GM19468 (cell line): ENCODE measurements around the gene PTPN14.

ENCODE experiments used
- ATAC-seq: cut with Tn5 transposase; IDR thresholded peaks from one replicate; pipeline ENCODE4 v1.9.1; 2021; ENCODE audit warnings: mild to moderate bottlenecking, moderate library complexity, moderate number of reproducible peaks; ENCODE audit not compliant: unreplicated experiment; ENCODE audit errors: extremely low read depth

PTPN14 gene

GRCh38 chr1:214326406-214326805, 225.0 kb downstream of the PTPN14 start:
- ATAC-seq, result no peak

GRCh38 chr1:214324896-214325800, 226.3 kb downstream of the PTPN14 start:
- no peak for ATAC-seq

GRCh38 chr1:214321705-214322453, 229.5 kb downstream of the PTPN14 start:
- ATAC-seq, result no peak

GRCh38 chr1:214319938-214320337, 231.5 kb downstream of the PTPN14 start:
- no peak for ATAC-seq

GRCh38 chr1:214318956-214319736, 232.3 kb downstream of the PTPN14 start:
- ATAC-seq, result no peak

- no peak for ATAC-seq
Measured at GRCh38 chr1:214318356-214318755, 233.0 kb downstream of the PTPN14 start.

GRCh38 chr1:214317734-214318133, 233.7 kb downstream of the PTPN14 start:
- ATAC-seq, result no peak

GRCh38 chr1:214317300-214317699, 234.1 kb downstream of the PTPN14 start:
- ATAC-seq, result no peak

- no peak for ATAC-seq
Measured at GRCh38 chr1:214316593-214316992, 234.8 kb downstream of the PTPN14 start.

- no peak for ATAC-seq
Measured at GRCh38 chr1:214314178-214314843, 237.1 kb downstream of the PTPN14 start.

GRCh38 chr1:214312530-214313051, 238.8 kb downstream of the PTPN14 start:
- no peak for ATAC-seq

GRCh38 chr1:214310777-214311690, 240.4 kb downstream of the PTPN14 start:
- no peak for ATAC-seq

GRCh38 chr1:214310010-214310409, 241.4 kb downstream of the PTPN14 start:
- ATAC-seq, result no peak

GRCh38 chr1:214306269-214306668, 245.1 kb downstream of the PTPN14 start:
- no peak for ATAC-seq

- no peak for ATAC-seq
Measured at GRCh38 chr1:214305164-214305751, 246.1 kb downstream of the PTPN14 start.

- ATAC-seq, result no peak
Measured at GRCh38 chr1:214303141-214303930, 248.1 kb downstream of the PTPN14 start.

GRCh38 chr1:214301526-214301925, 249.9 kb downstream of the PTPN14 start:
- ATAC-seq, result no peak
